Breast epithelium (tissue), 3 donors: ENCODE data around the gene RFC2.

Experiments
- POLR2A ChIP-seq: fragments of 450-650 bp; IDR thresholded peaks from one replicate; pipeline ENCODE4 v1.6.1; 2016; ENCODE audit warnings: antibody characterized with exemption, mild to moderate bottlenecking, moderate library complexity
- POLR2AphosphoS5 ChIP-seq, 3 donors: sonication (generic); formaldehyde crosslinking; IDR thresholded peaks; one replicate each; pipeline ENCODE4 v1.6.1; 2017; ENCODE audit warnings: antibody characterized with exemption in 3 of 3
- TF ChIP-seq, protein P1 (sequence below), 3 donors: fragments of 450-650 bp; IDR thresholded peaks; one replicate each; pipeline ENCODE4 v1.5.1; 2016 to 2017; ENCODE audit warnings: antibody characterized with exemption in 3 of 3, mild to moderate bottlenecking in 3 of 3, moderate library complexity in 3 of 3

DNA sequence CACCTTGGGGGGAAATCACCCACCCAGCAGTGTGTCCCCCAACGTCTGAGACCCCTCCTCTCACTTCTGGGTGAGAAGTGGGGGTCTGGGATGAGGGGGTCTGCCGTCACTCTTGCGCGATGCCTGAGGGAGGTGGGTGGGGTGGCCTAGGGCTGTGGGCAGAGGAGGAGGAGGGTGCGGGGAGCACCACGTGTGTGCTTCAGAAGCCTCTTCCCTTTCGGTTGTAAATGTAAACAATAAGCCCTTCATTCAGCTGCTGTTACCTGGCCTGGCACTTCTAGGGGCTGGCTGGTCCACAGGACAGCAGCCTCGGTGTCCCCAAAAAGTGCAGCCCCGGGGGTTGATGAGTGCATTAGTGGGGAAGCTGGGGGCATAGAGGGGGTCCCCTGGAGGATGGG is 36.4 kb upstream of the RFC2 start:
- TF ChIP-seq POLR2AphosphoS5 (IDR thresholded peaks at IDR 0.05) (no peak), POLR2A (no peak)
- TF ChIP-seq, protein P1, sequence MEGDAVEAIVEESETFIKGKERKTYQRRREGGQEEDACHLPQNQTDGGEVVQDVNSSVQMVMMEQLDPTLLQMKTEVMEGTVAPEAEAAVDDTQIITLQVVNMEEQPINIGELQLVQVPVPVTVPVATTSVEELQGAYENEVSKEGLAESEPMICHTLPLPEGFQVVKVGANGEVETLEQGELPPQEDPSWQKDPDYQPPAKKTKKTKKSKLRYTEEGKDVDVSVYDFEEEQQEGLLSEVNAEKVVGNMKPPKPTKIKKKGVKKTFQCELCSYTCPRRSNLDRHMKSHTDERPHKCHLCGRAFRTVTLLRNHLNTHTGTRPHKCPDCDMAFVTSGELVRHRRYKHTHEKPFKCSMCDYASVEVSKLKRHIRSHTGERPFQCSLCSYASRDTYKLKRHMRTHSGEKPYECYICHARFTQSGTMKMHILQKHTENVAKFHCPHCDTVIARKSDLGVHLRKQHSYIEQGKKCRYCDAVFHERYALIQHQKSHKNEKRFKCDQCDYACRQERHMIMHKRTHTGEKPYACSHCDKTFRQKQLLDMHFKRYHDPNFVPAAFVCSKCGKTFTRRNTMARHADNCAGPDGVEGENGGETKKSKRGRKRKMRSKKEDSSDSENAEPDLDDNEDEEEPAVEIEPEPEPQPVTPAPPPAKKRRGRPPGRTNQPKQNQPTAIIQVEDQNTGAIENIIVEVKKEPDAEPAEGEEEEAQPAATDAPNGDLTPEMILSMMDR (IDR thresholded peaks at IDR 0.05) = no peak
